HG02763 (cell line): ENCODE measurements around the gene TNC.

ENCODE experiments used
- ATAC-seq: cut with Tn5 transposase; IDR thresholded peaks from one replicate; pipeline ENCODE4 v1.9.1; 2021; ENCODE audit warnings: mild to moderate bottlenecking, moderate library complexity; ENCODE audit not compliant: unreplicated experiment

Gene TNC

GRCh38 chr9:115104908-115105307, 13.0 kb downstream of the TNC start:
- no peak for ATAC-seq

GRCh38 chr9:115103746-115104477, 14.0 kb downstream of the TNC start:
- ATAC-seq: no peak

GRCh38 chr9:115099901-115100300, 18.1 kb downstream of the TNC start:
- no peak for ATAC-seq

GRCh38 chr9:115098226-115098965, 19.6 kb downstream of the TNC start:
- no peak for ATAC-seq

- no peak for ATAC-seq
These were observed 24.4 kb downstream of the TNC start for GRCh38 chr9:115093520-115093919.

GRCh38 chr9:115090486-115090885, 27.5 kb downstream of the TNC start:
- ATAC-seq: no peak

- ATAC-seq: no peak
These were observed 29.1 kb downstream of the TNC start for GRCh38 chr9:115088860-115089259.

GRCh38 chr9:115086886-115087285, 31.1 kb downstream of the TNC start:
- ATAC-seq: no peak

- no peak for ATAC-seq
These were observed 31.5 kb downstream of the TNC start for GRCh38 chr9:115086461-115086860.

- ATAC-seq: no peak
These were observed 32.1 kb downstream of the TNC start for GRCh38 chr9:115085773-115086377.

- ATAC-seq: no peak
These were observed 33.2 kb downstream of the TNC start for GRCh38 chr9:115084709-115085108.

GRCh38 chr9:115084157-115084556, 33.8 kb downstream of the TNC start:
- no peak for ATAC-seq

- ATAC-seq: no peak
These were observed 37.7 kb downstream of the TNC start for GRCh38 chr9:115080242-115080641.

GRCh38 chr9:115079156-115079555, 38.8 kb downstream of the TNC start:
- no peak for ATAC-seq

- no peak for ATAC-seq
These were observed 44.5 kb downstream of the TNC start for GRCh38 chr9:115073456-115073855.

GRCh38 chr9:115071176-115071575, 46.8 kb downstream of the TNC start:
- no peak for ATAC-seq

GRCh38 chr9:115069771-115070170, 48.2 kb downstream of the TNC start:
- ATAC-seq: no peak

- ATAC-seq: no peak
These were observed 48.7 kb downstream of the TNC start for GRCh38 chr9:115069302-115069701.

GRCh38 chr9:115068031-115068430, 49.9 kb downstream of the TNC start:
- ATAC-seq: no peak

GRCh38 chr9:115063058-115063845, 54.7 kb downstream of the TNC start:
- no peak for ATAC-seq

- no peak for ATAC-seq
These were observed 59.2 kb downstream of the TNC start for GRCh38 chr9:115058684-115059315.
